Left ventricle myocardium superior (tissue), 1 donor: ENCODE results near the gene LGR6. TPM values are rescaled to one million over a fixed set of nuclear protein-coding genes. Genes with fewer than 3 reads are reported as not detected.
A peak's percentile ranks its signal among the peaks of the same experiment; 100 is the strongest.
"Not testable (repeated sequence)": the region's sequence is repeated elsewhere in the genome, so short reads cannot be mapped to it uniquely, and the experiment has no call there.

ENCODE experiments used
- ATAC-seq: fragments of 200-7000 bp; cut with Tn5 transposase; one replicate; pipeline ENCODE4 v1.9.1; 2020; ENCODE audit warnings: mild to moderate bottlenecking, moderate library complexity
- DNase-seq: peaks from one replicate; pipeline ENCODE4 v3.0.0-alpha.2; 2020
- intact Hi-C: fragments of 100-400 bp; cut with micrococcal nuclease; formaldehyde crosslinking; loops from one replicate; pipeline ENCODE4 v1.11.0; 2022
- total RNA-seq: library from RNA; stranded (reverse); fragmentation: NEBNext Ultra II Directional; extraction: Animal tissue kit (Norgen Biotek cat#: 25700); gene quantifications from one replicate; pipeline ENCODE4 v1.2.1, GENCODE V29; 2021
- donor health status: DM: no; HTN: yes; CAD: no; lungs with severe emphysema.

LGR6 gene
- total RNA-seq, 1 donor from 2014 or later = 2.9 TPM

GRCh38 chr1:202158810-202159533, 34.6 kb upstream of the LGR6 start:
- intact Hi-C loops = no loop called here
- no peak for ATAC-seq
- peak; percentile 24 for DNase-seq

GRCh38 chr1:202159534-202160371, 33.8 kb upstream of the LGR6 start:
- DNase-seq (no peak), ATAC-seq (no peak)
- intact Hi-C loops = no loop called here

- intact Hi-C loops = no loop called here
- ATAC-seq (peak; percentile 27), DNase-seq (peak; percentile 56)
These were observed 33.1 kb upstream of the LGR6 start, which contains the start of gene PTPN7 for GRCh38 chr1:202160377-202160940. TSS of gene PTPN7 (minus strand) at chr1:202160602. CDS start at chr1:202159402, 1,200 bp downstream.

- ATAC-seq = no peak
- DNase-seq = no peak
- intact Hi-C loops = no loop called here
These were observed 32.2 kb upstream of the LGR6 start for GRCh38 chr1:202161151-202162046.

GRCh38 chr1:202162047-202162417, 31.6 kb upstream of the LGR6 start:
- intact Hi-C loops = no loop called here
- DNase-seq (no peak), ATAC-seq (no peak)

GRCh38 chr1:202162418-202163280, 30.9 kb upstream of the LGR6 start:
- DNase-seq = no peak
- ATAC-seq = no peak

GRCh38 chr1:202163281-202164270, 30.0 kb upstream of the LGR6 start:
- intact Hi-C loops = no loop called here
- DNase-seq (no peak), ATAC-seq (no peak)

More at GRCh38 chr1:202162418-202163280, 30.9 kb upstream of the LGR6 start:
- intact Hi-C loops = no loop called here

- intact Hi-C loops = no loop called here
- DNase-seq (no peak), ATAC-seq (peak; percentile 39)
These were observed 29.1 kb upstream of the LGR6 start for GRCh38 chr1:202164271-202165037.

GRCh38 chr1:202165267-202165941, 28.2 kb upstream of the LGR6 start:
- intact Hi-C loops = no loop called here
- DNase-seq (no peak), ATAC-seq (no peak)

- intact Hi-C loops = no loop called here
- no peak for DNase-seq
These were observed 27.4 kb upstream of the LGR6 start for GRCh38 chr1:202165942-202166843.

GRCh38 chr1:202167054-202167453, 26.5 kb upstream of the LGR6 start:
- intact Hi-C loops, ATAC-seq, DNase-seq: not testable (repeated sequence)

More at GRCh38 chr1:202165942-202166843, 27.4 kb upstream of the LGR6 start:
- ATAC-seq = no peak

GRCh38 chr1:202167708-202168415, 25.7 kb upstream of the LGR6 start:
- DNase-seq (no peak), ATAC-seq (no peak)
- intact Hi-C loops = no loop called here

GRCh38 chr1:202168861-202169260, 24.7 kb upstream of the LGR6 start:
- DNase-seq (no peak), ATAC-seq (no peak)
- intact Hi-C loops = no loop called here

- no peak for ATAC-seq
- intact Hi-C loops = no loop called here
These were observed 22.9 kb upstream of the LGR6 start for GRCh38 chr1:202170726-202171125.

More at GRCh38 chr1:202170726-202171125, 22.9 kb upstream of the LGR6 start:
- DNase-seq = no peak
